GM12873 (cell line): Measurements from ENCODE around the gene MYBPC2.

Experiments used
- TF ChIP-seq, protein P1 (sequence below): IDR thresholded peaks from 2 replicates; pipeline ENCODE4 v1.5.1; 2012; ENCODE audit warnings: low read depth, mild to moderate bottlenecking, moderate library complexity, low read length, control low read depth; ENCODE audit not compliant: insufficient read depth; ENCODE audit errors: missing control alignments

MYBPC2 gene

DNA sequence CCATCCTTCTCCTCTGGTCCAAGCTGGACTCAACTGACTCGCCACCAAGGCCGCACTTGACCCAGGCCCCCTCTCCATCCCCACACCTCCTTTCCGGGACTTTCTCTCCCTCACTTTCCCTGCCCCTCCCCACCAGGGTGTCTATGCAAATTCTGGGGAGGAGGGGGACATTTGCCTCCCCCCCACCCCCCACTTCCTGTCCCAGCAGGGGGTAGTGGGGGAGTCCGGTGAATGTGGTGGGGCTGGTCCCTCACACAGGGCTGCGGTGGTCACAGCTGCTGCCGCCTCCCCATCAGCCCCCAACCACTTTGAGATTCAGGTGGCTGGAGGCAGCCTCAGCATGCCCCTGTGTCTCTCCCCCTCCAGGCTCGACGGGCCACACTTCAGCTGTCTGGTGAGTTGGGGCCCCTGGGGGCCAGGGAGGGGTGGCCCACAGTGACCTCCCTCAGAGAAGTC, 13.1 kb upstream of the MYBPC2 start:
- TF ChIP-seq, protein P1, sequence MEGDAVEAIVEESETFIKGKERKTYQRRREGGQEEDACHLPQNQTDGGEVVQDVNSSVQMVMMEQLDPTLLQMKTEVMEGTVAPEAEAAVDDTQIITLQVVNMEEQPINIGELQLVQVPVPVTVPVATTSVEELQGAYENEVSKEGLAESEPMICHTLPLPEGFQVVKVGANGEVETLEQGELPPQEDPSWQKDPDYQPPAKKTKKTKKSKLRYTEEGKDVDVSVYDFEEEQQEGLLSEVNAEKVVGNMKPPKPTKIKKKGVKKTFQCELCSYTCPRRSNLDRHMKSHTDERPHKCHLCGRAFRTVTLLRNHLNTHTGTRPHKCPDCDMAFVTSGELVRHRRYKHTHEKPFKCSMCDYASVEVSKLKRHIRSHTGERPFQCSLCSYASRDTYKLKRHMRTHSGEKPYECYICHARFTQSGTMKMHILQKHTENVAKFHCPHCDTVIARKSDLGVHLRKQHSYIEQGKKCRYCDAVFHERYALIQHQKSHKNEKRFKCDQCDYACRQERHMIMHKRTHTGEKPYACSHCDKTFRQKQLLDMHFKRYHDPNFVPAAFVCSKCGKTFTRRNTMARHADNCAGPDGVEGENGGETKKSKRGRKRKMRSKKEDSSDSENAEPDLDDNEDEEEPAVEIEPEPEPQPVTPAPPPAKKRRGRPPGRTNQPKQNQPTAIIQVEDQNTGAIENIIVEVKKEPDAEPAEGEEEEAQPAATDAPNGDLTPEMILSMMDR: no peak

DNA sequence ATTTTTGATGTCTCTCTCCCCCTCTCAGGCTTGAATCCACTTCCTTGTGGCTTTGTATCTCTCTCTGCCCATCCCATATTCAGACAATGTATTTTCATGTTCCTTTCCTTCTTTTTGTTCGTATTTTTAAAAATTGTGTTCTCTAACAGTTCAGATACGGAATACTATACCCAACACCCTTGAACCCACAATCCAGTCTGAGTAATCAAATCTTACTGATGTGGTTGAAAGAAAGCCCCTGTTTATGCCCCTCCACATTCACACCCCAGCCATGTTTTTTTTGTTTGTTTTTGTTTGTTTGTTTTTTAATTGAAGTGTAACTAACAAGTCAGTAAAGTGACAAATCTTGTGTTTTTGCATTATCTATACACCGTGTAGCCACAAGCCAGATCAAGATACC, 12.6 kb upstream of the MYBPC2 start:
- TF ChIP-seq, protein P1: no peak

DNA sequence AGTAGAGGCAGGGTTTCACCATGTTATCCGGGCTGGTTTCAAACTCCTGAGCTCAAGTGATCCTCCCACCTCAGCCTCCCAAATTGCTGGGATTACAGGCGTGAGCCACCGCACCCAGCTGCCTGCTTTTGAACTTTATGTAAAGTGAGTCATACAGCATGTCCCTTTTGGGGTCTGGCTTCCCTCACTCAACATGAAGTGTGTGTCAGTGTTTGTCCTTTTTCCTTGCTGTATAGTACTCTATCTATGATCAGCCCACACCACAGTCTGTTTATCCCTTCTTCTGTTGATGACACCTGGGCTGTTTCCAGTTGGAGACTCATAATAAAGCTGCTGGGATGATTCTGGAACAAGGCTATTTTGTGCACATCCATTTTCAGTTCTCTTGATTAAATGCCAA, 11.9 kb upstream of the MYBPC2 start:
- TF ChIP-seq, protein P1: no peak

DNA sequence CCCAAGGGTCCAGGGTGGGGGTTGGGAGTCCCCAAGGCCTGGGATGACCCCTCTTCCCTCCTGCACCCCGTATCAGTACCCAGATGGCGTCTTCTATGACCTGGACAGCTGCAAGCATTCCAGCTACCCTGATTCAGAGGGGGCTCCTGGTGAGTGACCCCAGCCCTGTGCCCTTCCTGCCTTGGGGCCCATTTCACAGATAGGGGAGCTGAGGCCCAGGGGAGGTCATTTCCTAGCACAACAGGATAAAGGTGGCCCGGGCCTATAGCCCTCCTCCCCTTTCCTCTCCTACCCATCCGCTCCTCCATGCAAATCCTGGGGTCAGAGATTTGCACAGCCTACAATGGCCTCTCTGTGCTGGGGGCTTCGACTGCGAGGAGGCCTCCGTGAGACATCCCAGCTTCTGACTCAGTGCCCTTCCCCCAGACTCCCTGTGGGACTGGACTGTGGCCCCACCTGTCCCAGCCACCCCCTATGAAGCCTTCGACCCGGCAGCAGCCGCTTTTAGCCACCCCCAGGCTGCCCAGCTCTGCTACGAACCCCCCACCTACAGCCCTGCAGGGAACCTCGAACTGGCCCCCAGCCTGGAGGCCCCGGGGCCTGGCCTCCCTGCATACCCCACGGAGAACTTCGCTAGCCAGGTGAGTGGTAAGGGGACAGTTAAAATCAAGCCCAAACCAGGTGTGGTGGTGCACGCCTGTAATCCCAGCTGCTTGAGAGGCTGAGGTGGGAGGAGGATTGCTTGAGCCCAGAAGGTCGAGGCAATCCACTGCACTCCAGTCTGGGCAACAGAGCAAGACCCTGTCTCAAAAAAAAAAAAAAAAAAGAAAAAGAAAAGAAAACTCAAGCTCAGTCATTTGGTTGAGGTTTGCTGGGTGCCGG, 10.1 kb upstream of the MYBPC2 start:
- TF ChIP-seq, protein P1: no peak

DNA sequence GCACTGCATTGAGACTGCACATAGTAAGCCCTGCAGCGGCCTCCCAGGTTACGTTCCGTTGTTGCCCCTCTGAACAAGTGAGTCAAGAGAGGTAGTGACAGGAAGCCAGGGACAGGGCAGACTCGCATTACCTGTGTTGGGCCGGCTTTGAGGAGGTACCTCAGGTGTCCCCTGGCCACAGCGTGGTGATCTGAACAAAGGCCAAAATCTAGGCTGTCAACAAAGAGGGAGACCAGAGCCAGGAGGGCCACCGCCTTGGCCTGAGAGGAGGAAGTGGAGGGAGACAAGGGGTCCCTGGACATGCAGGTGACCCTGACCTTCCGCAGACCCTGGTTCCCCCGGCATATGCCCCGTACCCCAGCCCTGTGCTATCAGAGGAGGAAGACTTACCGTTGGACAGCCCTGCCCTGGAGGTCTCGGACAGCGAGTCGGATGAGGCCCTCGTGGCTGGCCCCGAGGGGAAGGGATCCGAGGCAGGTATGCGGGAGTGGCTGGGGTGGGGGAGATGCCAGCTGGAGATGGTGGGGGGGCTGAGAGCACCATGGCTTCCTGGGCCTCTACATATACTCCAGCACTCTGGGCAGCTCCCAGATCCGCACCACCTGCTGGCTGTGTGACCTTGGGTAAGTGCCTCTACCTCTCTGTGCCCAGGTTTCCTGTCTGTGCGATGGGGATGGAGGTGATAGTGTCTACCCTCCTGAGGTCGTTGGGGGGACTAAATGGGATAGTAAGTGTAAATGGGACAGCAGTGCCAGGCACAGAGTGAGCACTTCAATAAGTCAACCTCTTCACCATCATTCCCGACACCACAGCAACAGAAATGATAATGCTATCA, 9.2 kb upstream of the MYBPC2 start:
- TF ChIP-seq, protein P1: no peak

DNA sequence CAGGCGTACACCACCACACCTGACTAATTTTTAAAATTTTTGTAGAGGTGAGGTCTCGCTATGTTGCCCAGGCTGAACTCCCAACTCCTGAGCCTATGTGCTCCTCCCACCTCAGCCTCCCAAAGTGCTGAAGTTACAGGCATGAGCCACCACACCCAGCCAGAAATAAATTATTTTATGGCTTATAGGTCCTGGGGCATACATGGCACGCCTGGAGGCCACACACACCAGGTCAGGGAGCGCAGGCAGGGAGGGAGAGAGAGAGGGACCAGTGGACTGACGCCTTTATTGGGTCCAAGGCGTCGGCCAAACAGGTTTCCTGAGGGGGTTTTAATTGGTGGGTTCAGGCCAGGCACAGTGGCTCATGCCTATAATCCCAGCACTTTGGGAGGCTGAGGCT, 7.1 kb upstream of the MYBPC2 start:
- TF ChIP-seq, protein P1: no peak

DNA sequence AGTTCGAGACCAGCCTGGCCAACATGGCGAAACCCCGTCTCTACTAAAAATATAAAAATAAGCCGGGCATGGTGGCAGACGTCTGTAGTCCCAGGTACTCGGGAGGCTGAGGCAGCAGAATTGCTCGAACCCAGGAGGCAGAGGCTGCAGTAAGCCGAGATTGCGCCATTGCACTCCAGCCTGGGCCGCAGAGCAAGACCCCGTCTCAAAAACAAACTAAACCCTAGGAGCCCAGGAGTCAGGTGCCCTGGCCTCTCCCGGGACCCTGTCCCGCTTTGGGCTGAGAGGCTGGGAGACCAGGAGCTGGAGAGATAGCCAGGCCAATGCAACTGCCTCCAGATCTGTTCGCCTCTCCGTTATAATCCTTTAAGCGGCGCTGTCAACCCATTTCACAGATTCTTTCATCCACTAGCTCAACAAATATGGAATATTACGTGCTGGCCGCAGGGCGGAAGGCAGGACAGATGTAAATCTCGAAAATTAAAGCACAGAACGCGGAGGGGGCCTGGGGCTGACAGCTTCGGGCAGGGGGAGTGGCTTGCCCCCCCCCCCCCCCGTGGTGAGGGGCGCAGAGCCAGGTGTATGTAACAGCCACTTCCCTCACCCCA, 5.3 kb upstream of the MYBPC2 start:
- TF ChIP-seq, protein P1: no peak
